H9 (cell line): ENCODE measurements around the gene PRR15. TPM values are rescaled to one million over a fixed set of nuclear protein-coding genes. Genes with fewer than 3 reads are reported as not detected.
A peak's percentile ranks its signal among the peaks of the same experiment; 100 is the strongest.

ENCODE experiments used
- DNase-seq: peaks from one replicate; pipeline ENCODE4 v3.0.0-alpha.2; 2017
- H2AFZ ChIP-seq: one replicate; pipeline ENCODE4 v1.6.1; 2013; ENCODE audit warnings: mild to moderate bottlenecking, low read length, control low read depth, moderate library complexity
- H2AK5ac ChIP-seq: 2 replicates; pipeline ENCODE4 v1.6.1; 2013; ENCODE audit warnings: low read length, control low read depth, mixed read lengths; ENCODE audit not compliant: insufficient read length
- H2BK120ac ChIP-seq: one replicate; pipeline ENCODE4 v1.6.1; 2013; ENCODE audit warnings: low read depth, mild to moderate bottlenecking, low read length, control low read depth, inconsistent platforms; ENCODE audit not compliant: poor library complexity, severe bottlenecking
- H2BK12ac ChIP-seq: 2 replicates; pipeline ENCODE4 v1.6.1; 2013; ENCODE audit warnings: low read length, control low read depth, mixed read lengths, low read depth; ENCODE audit not compliant: insufficient read length
- H2BK15ac ChIP-seq: 2 replicates; pipeline ENCODE4 v1.6.1; 2013; ENCODE audit warnings: low read depth, low read length, control low read depth
- H2BK20ac ChIP-seq: one replicate; pipeline ENCODE4 v1.6.1; 2013; ENCODE audit warnings: low read depth, mild to moderate bottlenecking, low read length, control low read depth, inconsistent platforms; ENCODE audit not compliant: poor library complexity, severe bottlenecking
- H2BK5ac ChIP-seq: 2 replicates; pipeline ENCODE4 v1.6.1; 2013; ENCODE audit warnings: low read length, control low read depth, mixed read lengths; ENCODE audit not compliant: insufficient read length
- H3K14ac ChIP-seq: 2 replicates; pipeline ENCODE4 v1.6.1; 2013; ENCODE audit warnings: low read length, control low read depth; ENCODE audit not compliant: insufficient read depth
- H3K18ac ChIP-seq: 2 replicates; pipeline ENCODE4 v1.6.1; 2013; ENCODE audit warnings: low read depth, mild to moderate bottlenecking, mixed read lengths, low read length, control low read depth; ENCODE audit not compliant: insufficient read length
- H3K23ac ChIP-seq: 2 replicates; pipeline ENCODE4 v1.6.1; 2013; ENCODE audit warnings: low read length, control low read depth, mixed read lengths, low read depth; ENCODE audit not compliant: insufficient read length
- H3K23me2 ChIP-seq: 2 replicates; pipeline ENCODE4 v1.6.1; 2013; ENCODE audit warnings: low read depth, mild to moderate bottlenecking, mixed read lengths, low read length, control low read depth; ENCODE audit not compliant: insufficient read length, poor library complexity, severe bottlenecking
- H3K27ac ChIP-seq: 2 replicates; pipeline ENCODE4 v1.5.1; 2013; ENCODE audit warnings: low read length, control low read depth, mixed read lengths, low read depth; ENCODE audit not compliant: insufficient read length
- H3K27me3 ChIP-seq: 2 replicates; pipeline ENCODE4 v1.6.1; 2013; ENCODE audit warnings: low read length, control low read depth, inconsistent platforms; ENCODE audit not compliant: insufficient read depth
- H3K4ac ChIP-seq: 2 replicates; pipeline ENCODE4 v1.6.1; 2013; ENCODE audit warnings: low read depth, mild to moderate bottlenecking, control low read depth, inconsistent platforms, low read length, moderate library complexity
- H3K4me1 ChIP-seq: 2 replicates; pipeline ENCODE4 v1.6.1; 2013; ENCODE audit warnings: low read length, control low read depth, inconsistent platforms; ENCODE audit not compliant: insufficient read depth
- H3K4me2 ChIP-seq: 2 replicates; pipeline ENCODE4 v1.6.1; 2013; ENCODE audit warnings: low read length, control low read depth, mixed read lengths; ENCODE audit not compliant: insufficient read length, insufficient read depth
- H3K56ac ChIP-seq: 2 replicates; pipeline ENCODE4 v1.6.1; 2013; ENCODE audit warnings: low read depth, mild to moderate bottlenecking, mixed read lengths, low read length, control low read depth; ENCODE audit not compliant: insufficient read length
- H3K79me1 ChIP-seq: 2 replicates; pipeline ENCODE4 v1.6.1; 2013; ENCODE audit warnings: low read depth, mild to moderate bottlenecking, moderate library complexity, low read length, control low read depth, inconsistent platforms; ENCODE audit not compliant: insufficient read depth, poor library complexity, severe bottlenecking
- H3K79me2 ChIP-seq: 2 replicates; pipeline ENCODE4 v1.6.1; 2013; ENCODE audit warnings: low read length, control low read depth, inconsistent platforms; ENCODE audit not compliant: insufficient read depth
- H3K9ac ChIP-seq: 2 replicates; pipeline ENCODE4 v1.6.1; 2013; ENCODE audit warnings: low read length, control low read depth, mixed read lengths; ENCODE audit not compliant: insufficient read length; ENCODE audit errors: extremely low read depth
- H3K9me3 ChIP-seq: one replicate; pipeline ENCODE4 v1.6.1; 2013; ENCODE audit warnings: low read depth, low read length, inconsistent platforms; ENCODE audit not compliant: control insufficient read depth
- H3T11ph ChIP-seq: one replicate; pipeline ENCODE4 v1.6.1; 2013; ENCODE audit warnings: mild to moderate bottlenecking, low read length, control low read depth, inconsistent platforms
- H4K20me1 ChIP-seq: one replicate; pipeline ENCODE4 v1.6.1; 2013; ENCODE audit not compliant: control insufficient read depth, insufficient read length, insufficient read depth
- H4K5ac ChIP-seq: 2 replicates; pipeline ENCODE4 v1.6.1; 2013; ENCODE audit warnings: low read depth, mild to moderate bottlenecking, mixed read lengths, low read length, control low read depth; ENCODE audit not compliant: insufficient read length
- H4K8ac ChIP-seq: replicated peaks from 2 replicates; pipeline ENCODE4 v1.6.1; 2013; ENCODE audit warnings: low read length, control low read depth, mixed read lengths, low read depth; ENCODE audit not compliant: insufficient read length
- H4K91ac ChIP-seq: 2 replicates; pipeline ENCODE4 v1.6.1; 2013; ENCODE audit warnings: low read depth, mild to moderate bottlenecking, moderate library complexity, mixed read lengths, low read length, control low read depth; ENCODE audit not compliant: insufficient read length
- H3K27ac Mint-ChIP-seq, 3 experiments: 2 replicates in 2 of 3; 3 replicates in 1 of 3; pipeline ENCODE4 v1.8.0; 2020 to 2021; ENCODE audit warnings: mixed read lengths in 3 of 3, mild to moderate bottlenecking in 1 of 3, moderate library complexity in 1 of 3
- H3K27me3 Mint-ChIP-seq: 2 replicates; pipeline ENCODE4 v1.8.0; 2021; ENCODE audit warnings: low read depth, mild to moderate bottlenecking, moderate library complexity, mixed read lengths
- H3K36me3 Mint-ChIP-seq, 3 experiments: 2 replicates in 2 of 3; 3 replicates in 1 of 3; pipeline ENCODE4 v1.8.0; 2020 to 2021; ENCODE audit warnings: low read depth in 3 of 3, mixed read lengths in 3 of 3; ENCODE audit not compliant: insufficient read depth in 1 of 3
- H3K4me1 Mint-ChIP-seq, 2 experiments: 2 replicates each; pipeline ENCODE4 v1.8.0; 2020; ENCODE audit warnings: mixed read lengths in 2 of 2
- H3K4me3 Mint-ChIP-seq, 2 experiments: 2 replicates in 1 of 2; 3 replicates in 1 of 2; pipeline ENCODE4 v1.8.0; 2020 to 2021; ENCODE audit warnings: mild to moderate bottlenecking in 2 of 2, mixed read lengths in 2 of 2, moderate library complexity in 1 of 2
- H3K9me3 Mint-ChIP-seq, 2 experiments: 2 replicates in 1 of 2; 3 replicates in 1 of 2; pipeline ENCODE4 v1.8.0; 2020; ENCODE audit warnings: mild to moderate bottlenecking in 2 of 2, mixed read lengths in 2 of 2, moderate library complexity in 1 of 2
- WGBS: extraction: QIAGEN DNeasy Blood & Tissue Kit; methylation state at CpG from one replicate; pipeline ENCODE4 v1.1.7; 2013; ENCODE audit warnings: missing lambda C conversion rate, low lambda C conversion rate, mixed read lengths; ENCODE audit not compliant: insufficient read length; ENCODE audit errors: extremely low coverage; 5-methylcytosine and 5-hydroxymethylcytosine counted together
- total RNA-seq: library from RNA; stranded (reverse); gene quantifications from 2 replicates; pipeline ENCODE4 v1.2.1, GENCODE V29; 2021
- TF ChIP-seq, protein P1 (sequence below): fragments of 200-600 bp; sonication (generic); conservative IDR thresholded peaks from 3 replicates; pipeline ENCODE4 v1.8.0; 2021; ENCODE audit warnings: antibody characterized with exemption, mild to moderate bottlenecking

The PRR15 gene
- total RNA-seq, 1 experiment from 2014 or later: 15.1 TPM

DNA sequence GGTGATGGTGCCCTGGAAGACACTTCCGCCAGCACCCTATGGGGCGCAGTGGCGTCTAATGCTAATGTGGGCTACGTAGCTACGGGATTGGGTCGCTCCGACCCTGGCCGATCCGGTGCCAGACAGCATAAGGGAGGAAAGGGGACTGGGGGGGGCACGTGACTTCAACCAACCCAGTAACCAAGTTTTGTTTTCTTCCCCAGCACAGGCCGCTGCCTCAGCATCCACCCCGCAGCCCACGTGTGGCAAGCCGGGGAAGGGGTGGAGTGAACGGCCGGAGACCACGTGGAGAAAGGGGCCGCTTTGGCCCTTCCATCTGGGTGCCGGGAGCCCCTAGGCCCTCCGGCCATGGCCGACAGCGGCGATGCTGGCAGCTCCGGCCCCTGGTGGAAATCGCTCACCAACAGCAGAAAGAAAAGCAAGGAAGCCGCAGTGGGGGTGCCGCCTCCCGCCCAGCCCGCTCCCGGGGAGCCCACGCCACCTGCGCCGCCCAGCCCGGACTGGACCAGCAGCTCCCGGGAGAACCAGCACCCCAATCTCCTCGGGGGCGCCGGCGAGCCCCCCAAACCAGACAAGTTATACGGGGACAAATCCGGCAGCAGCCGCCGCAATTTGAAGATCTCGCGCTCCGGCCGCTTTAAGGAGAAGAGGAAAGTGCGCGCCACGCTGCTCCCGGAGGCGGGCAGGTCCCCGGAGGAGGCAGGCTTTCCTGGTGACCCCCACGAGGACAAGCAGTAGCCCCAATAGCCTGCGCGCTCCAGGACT lies 2.5 kb downstream of the PRR15 start:
- no peak overlapping the region for H3K56ac ChIP-seq
- H2BK15ac ChIP-seq: no peak overlapping the region
- H3K18ac ChIP-seq: no peak overlapping the region
- no peaks in the 10 kb centered on the region for H3K9me3 ChIP-seq
- peaks cover 6% of the 10 kb centered on the region; the same call in 1 of the 2 replicates for H3K4me1 ChIP-seq
- no peaks in the 10 kb centered on the region for H3K79me2 ChIP-seq
- Mint-ChIP-seq H3K36me3 (peaks cover 2 to 15% (median 8%) of the 10 kb centered on the region in 3 experiments; a peak in 5 of 7 replicates), H3K9me3 (no peaks in the 10 kb centered on the region; a peak in 1 of 5 replicates), H3K4me1 (peaks cover 55% of the 10 kb centered on the region in 2 experiments), H3K27me3 (peaks cover 16% of the 10 kb centered on the region), H3K27ac (peak overlapping the region in 1 of 3 experiments; percentile 83; a peak in 1 of 7 replicates), H3K4me3 (peak overlapping the region in 1 of 2 experiments; percentile 83; a peak in 3 of 5 replicates)
- WGBS: no CpG with 5 or more reads among the region's 56 CpGs
- peak overlapping the region; percentile 71 for H3K4me2 ChIP-seq
- no peak overlapping the region for H4K91ac ChIP-seq
- H3K23ac ChIP-seq: no peak overlapping the region
- H3K27ac ChIP-seq: no peak overlapping the region
- H3K27me3 ChIP-seq: peaks cover 4% of the 10 kb centered on the region; the same call in 1 of the 2 replicates
- H2BK5ac ChIP-seq: no peak overlapping the region
- H3K23me2 ChIP-seq: peaks cover 23% of the 10 kb centered on the region
- H3T11ph ChIP-seq: no peak overlapping the region
- H2BK120ac ChIP-seq: no peak overlapping the region
- no peak overlapping the region for H3K4ac ChIP-seq
- DNase-seq: peak; percentile 44
- TF ChIP-seq, protein P1, sequence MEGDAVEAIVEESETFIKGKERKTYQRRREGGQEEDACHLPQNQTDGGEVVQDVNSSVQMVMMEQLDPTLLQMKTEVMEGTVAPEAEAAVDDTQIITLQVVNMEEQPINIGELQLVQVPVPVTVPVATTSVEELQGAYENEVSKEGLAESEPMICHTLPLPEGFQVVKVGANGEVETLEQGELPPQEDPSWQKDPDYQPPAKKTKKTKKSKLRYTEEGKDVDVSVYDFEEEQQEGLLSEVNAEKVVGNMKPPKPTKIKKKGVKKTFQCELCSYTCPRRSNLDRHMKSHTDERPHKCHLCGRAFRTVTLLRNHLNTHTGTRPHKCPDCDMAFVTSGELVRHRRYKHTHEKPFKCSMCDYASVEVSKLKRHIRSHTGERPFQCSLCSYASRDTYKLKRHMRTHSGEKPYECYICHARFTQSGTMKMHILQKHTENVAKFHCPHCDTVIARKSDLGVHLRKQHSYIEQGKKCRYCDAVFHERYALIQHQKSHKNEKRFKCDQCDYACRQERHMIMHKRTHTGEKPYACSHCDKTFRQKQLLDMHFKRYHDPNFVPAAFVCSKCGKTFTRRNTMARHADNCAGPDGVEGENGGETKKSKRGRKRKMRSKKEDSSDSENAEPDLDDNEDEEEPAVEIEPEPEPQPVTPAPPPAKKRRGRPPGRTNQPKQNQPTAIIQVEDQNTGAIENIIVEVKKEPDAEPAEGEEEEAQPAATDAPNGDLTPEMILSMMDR: no peak
- no peak overlapping the region for H2BK20ac ChIP-seq
- no peak overlapping the region for H2BK12ac ChIP-seq
- no peaks in the 10 kb centered on the region for H4K20me1 ChIP-seq
- H3K79me1 ChIP-seq: no peaks in the 10 kb centered on the region
- H4K5ac ChIP-seq: peak overlapping the region; percentile 33
- H3K14ac ChIP-seq: peak overlapping the region; percentile 68; the same call in 1 of the 2 replicates
- H4K8ac ChIP-seq: no peak overlapping the region
- no peak overlapping the region for H2AFZ ChIP-seq
- H3K9ac ChIP-seq: no peak overlapping the region
- H2AK5ac ChIP-seq: no peak overlapping the region
